ENCODE data around the gene PSMC6.

Gene PSMC6

DNA sequence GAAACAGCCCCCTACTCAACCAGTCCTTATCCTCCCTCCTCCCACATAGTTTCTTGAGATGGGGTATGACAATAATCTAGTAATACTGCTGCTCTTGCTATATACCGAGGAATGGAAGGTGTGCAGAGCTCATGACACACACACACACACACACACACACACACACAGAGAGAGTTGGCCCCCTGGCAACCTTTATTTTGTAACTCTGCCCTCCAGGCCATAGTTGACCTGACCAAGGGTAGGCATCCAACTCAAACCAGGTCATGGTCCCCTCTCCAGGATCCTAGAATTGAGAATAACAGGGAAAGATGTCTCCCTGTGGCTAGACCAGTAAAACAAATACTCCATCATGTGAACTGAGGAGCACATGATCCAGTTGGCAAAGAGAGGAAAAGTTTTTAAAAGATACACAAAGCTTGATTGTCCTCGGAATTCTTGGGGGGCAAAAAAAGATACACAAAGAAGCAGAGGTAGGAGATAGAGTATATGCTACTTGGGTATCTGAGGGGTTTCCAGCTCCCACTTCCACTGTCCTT is 22.9 kb upstream of the PSMC6 start:
- no peaks in the 10 kb centered on the region for H3K9me3 ChIP-seq (ENCODE audit: control insufficient read depth, insufficient read depth, low read length)
- no peak overlapping the region for H3K27ac ChIP-seq (ENCODE audit: low read depth, low read length)
- no peak overlapping the region for H3K4me2 ChIP-seq (ENCODE audit: low read length)
- H3K27me3 ChIP-seq (ENCODE audit: control insufficient read depth, low read length), result no peaks in the 10 kb centered on the region
- peaks cover 9% of the 10 kb centered on the region for H3K36me3 ChIP-seq (ENCODE audit: control insufficient read depth, low read length)
- H3K4me3 ChIP-seq (ENCODE audit: low read length), result no peak overlapping the region
- peaks cover 13% of the 10 kb centered on the region for H3K4me1 ChIP-seq (ENCODE audit: control insufficient read depth, low read length)
- H3K79me2 ChIP-seq (ENCODE audit: control insufficient read depth, low read length), result peaks cover 65% of the 10 kb centered on the region
- TF ChIP-seq CTCF (IDR thresholded peaks at IDR 0.05; ENCODE audit: low read depth, low read length, poor library complexity, severe bottlenecking) (no peak), EZH2phosphoT487 (IDR thresholded peaks at IDR 0.05; ENCODE audit: borderline replicate concordance, low read length) (no peak)
- no peaks in the 10 kb centered on the region for H3F3A ChIP-seq (ENCODE audit: control insufficient read depth, insufficient read depth)
- H3K9me2 ChIP-seq (replicated peaks; ENCODE audit: control insufficient read depth, low read length), result no peaks in the 10 kb centered on the region
- H4K20me1 ChIP-seq (ENCODE audit: control insufficient read depth, insufficient read depth, low read depth, low read length), result peaks cover 8% of the 10 kb centered on the region; the same call in 1 of the 2 replicates

DNA sequence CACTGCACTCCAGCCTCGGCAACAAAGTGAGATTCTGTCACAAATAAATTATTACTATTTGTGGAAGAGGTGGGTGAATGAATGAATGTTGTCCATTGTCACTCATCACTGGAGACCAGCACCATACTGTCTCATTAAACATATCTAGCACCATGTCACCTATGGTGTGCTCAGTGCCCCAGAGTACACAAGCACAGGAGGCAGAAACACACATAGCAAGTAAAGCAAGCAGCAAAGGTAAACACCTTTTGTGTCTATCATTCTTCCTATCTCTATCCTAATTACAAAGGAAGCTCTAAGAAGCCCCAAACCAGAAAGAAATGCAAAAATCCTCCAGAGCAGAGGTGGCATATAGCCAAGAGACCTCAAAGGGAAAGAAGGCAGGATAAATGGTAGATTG is 20.8 kb upstream of the PSMC6 start:
- no peak overlapping the region for H3K4me2 ChIP-seq (ENCODE audit: low read length)
- peaks cover 13% of the 10 kb centered on the region for H3K4me1 ChIP-seq (ENCODE audit: control insufficient read depth, low read length)
- H3K27me3 ChIP-seq (ENCODE audit: control insufficient read depth, low read length), result no peaks in the 10 kb centered on the region
- peaks cover 5% of the 10 kb centered on the region for H3K36me3 ChIP-seq (ENCODE audit: control insufficient read depth, low read length)
- no peak overlapping the region for H3K4me3 ChIP-seq (ENCODE audit: low read length)
- H3K79me2 ChIP-seq (ENCODE audit: control insufficient read depth, low read length), result peaks cover 86% of the 10 kb centered on the region
- H3F3A ChIP-seq (ENCODE audit: control insufficient read depth, insufficient read depth), result no peaks in the 10 kb centered on the region
- TF ChIP-seq EZH2phosphoT487 (IDR thresholded peaks at IDR 0.05; ENCODE audit: borderline replicate concordance, low read length) (no peak), CTCF (IDR thresholded peaks at IDR 0.05; ENCODE audit: low read depth, low read length, poor library complexity, severe bottlenecking) (no peak)
- no peak overlapping the region for H3K27ac ChIP-seq (ENCODE audit: low read depth, low read length)
- peaks cover 8% of the 10 kb centered on the region; the same call in 1 of the 2 replicates for H4K20me1 ChIP-seq (ENCODE audit: control insufficient read depth, insufficient read depth, low read depth, low read length)
- no peaks in the 10 kb centered on the region for H3K9me3 ChIP-seq (ENCODE audit: control insufficient read depth, insufficient read depth, low read length)
- no peaks in the 10 kb centered on the region for H3K9me2 ChIP-seq (replicated peaks; ENCODE audit: control insufficient read depth, low read length)

DNA sequence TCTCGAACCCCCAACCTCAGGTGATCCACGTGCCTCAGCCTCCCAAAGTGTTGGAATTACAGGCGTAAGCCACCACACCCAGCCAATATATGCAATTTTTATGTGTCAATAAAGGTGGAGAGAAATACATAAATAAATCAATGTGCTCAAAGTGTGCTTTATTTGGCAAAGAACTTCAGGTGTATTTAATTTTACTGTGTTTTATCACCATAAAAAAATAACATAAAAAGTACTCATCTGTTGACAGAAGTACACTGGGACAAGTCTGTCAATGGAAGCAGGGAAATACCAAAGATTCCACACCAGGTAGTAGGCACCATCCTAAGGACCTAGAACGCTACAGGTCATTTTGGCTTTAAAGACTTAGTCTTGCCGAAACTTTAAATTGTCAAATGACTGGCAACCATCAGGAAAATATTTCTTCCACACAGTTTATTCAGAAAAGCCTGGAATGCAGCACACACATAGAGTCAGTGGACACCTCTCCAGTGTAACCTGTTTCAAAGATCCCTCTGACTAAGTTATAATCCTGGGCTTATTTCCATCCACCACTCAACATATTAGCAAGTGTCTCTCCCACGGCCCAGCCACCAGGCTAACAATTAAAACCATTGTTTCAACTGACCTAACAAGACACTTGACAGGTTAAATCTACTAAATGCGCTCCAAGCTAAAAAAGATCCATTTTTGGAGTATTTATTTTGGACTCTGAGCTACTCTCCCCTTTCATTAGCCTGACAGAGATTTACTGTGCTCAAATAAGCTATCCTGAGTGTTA is 15.8 kb upstream of the PSMC6 start:
- Histone ChIP-seq H3K36me3 (ENCODE audit: control insufficient read depth, low read length) (peaks cover 16% of the 10 kb centered on the region; the same call in 1 of the 2 replicates), H3K9me2 (replicated peaks; ENCODE audit: control insufficient read depth, low read length) (no peaks in the 10 kb centered on the region), H3K4me1 (ENCODE audit: control insufficient read depth, low read length) (peaks cover 24% of the 10 kb centered on the region), H3K79me2 (ENCODE audit: control insufficient read depth, low read length) (peaks cover 92% of the 10 kb centered on the region), H4K20me1 (ENCODE audit: control insufficient read depth, insufficient read depth, low read depth, low read length) (0 out of 2 replicates have a peak, but pooled peaks cover 3% of the 10 kb centered on the region), H3K9me3 (ENCODE audit: control insufficient read depth, insufficient read depth, low read length) (no peaks in the 10 kb centered on the region), H3K4me3 (ENCODE audit: low read length) (no peak overlapping the region), H3K27me3 (ENCODE audit: control insufficient read depth, low read length) (no peaks in the 10 kb centered on the region), H3K27ac (ENCODE audit: low read depth, low read length) (no peak overlapping the region), H3F3A (ENCODE audit: control insufficient read depth, insufficient read depth) (no peaks in the 10 kb centered on the region; the same call in 1 of the 2 replicates), H3K4me2 (ENCODE audit: low read length) (no peak overlapping the region)
- no peak for TF ChIP-seq EZH2phosphoT487 (IDR thresholded peaks at IDR 0.05; ENCODE audit: borderline replicate concordance, low read length)
- no peak for TF ChIP-seq CTCF (IDR thresholded peaks at IDR 0.05; ENCODE audit: low read depth, low read length, poor library complexity, severe bottlenecking)
